Measurements from ENCODE around the gene ADGRV1.
"Not testable (repeated sequence)": the region's sequence is repeated elsewhere in the genome, so short reads cannot be mapped to it uniquely, and the experiment has no call there.

The ADGRV1 gene

GRCh38 chr5:90595766-90596165, 37.2 kb downstream of the ADGRV1 start:
- not testable (repeated sequence) for DNase-seq

- DNase-seq, result no peak
These were observed 39.7 kb downstream of the ADGRV1 start for GRCh38 chr5:90598293-90598692.

- DNase-seq, result not testable (repeated sequence)
These were observed 41.7 kb downstream of the ADGRV1 start for GRCh38 chr5:90600307-90600706.

- no peak for DNase-seq
These were observed 42.9 kb downstream of the ADGRV1 start for GRCh38 chr5:90601468-90601867.

GRCh38 chr5:90602681-90603080, 44.1 kb downstream of the ADGRV1 start:
- no peak for DNase-seq

GRCh38 chr5:90606539-90606938, 47.9 kb downstream of the ADGRV1 start:
- DNase-seq, result no peak

- DNase-seq, result no peak
These were observed 54.3 kb downstream of the ADGRV1 start for GRCh38 chr5:90612919-90613318.

- DNase-seq, result no peak
These were observed 54.9 kb downstream of the ADGRV1 start for GRCh38 chr5:90613459-90613858.

GRCh38 chr5:90613918-90614504, 55.4 kb downstream of the ADGRV1 start:
- DNase-seq, result no peak

- no peak for DNase-seq
These were observed 56.8 kb downstream of the ADGRV1 start for GRCh38 chr5:90615355-90615754.

- DNase-seq, result no peak
These were observed 59.5 kb downstream of the ADGRV1 start for GRCh38 chr5:90618071-90618470.

GRCh38 chr5:90619762-90620161, 61.2 kb downstream of the ADGRV1 start:
- DNase-seq, result not testable (repeated sequence)

- no peak for DNase-seq
These were observed 63.3 kb downstream of the ADGRV1 start for GRCh38 chr5:90621848-90622247.

GRCh38 chr5:90626493-90626892, 67.9 kb downstream of the ADGRV1 start:
- no peak for DNase-seq

- no peak for DNase-seq
These were observed 69.9 kb downstream of the ADGRV1 start for GRCh38 chr5:90628492-90628891.

GRCh38 chr5:90632791-90633190, 74.2 kb downstream of the ADGRV1 start:
- no peak for DNase-seq

GRCh38 chr5:90636948-90637347, 78.4 kb downstream of the ADGRV1 start:
- no peak for DNase-seq

- no peak for DNase-seq
These were observed 79.1 kb downstream of the ADGRV1 start for GRCh38 chr5:90637731-90638130.

GRCh38 chr5:90638878-90639277, 80.3 kb downstream of the ADGRV1 start:
- no peak for DNase-seq

GRCh38 chr5:90640484-90641059, 82.0 kb downstream of the ADGRV1 start:
- no peak for DNase-seq

GRCh38 chr5:90641528-90641927, 82.9 kb downstream of the ADGRV1 start:
- no peak for DNase-seq

GRCh38 chr5:90642706-90643229, 84.2 kb downstream of the ADGRV1 start:
- DNase-seq, result no peak

- no peak for DNase-seq
These were observed 85.5 kb downstream of the ADGRV1 start for GRCh38 chr5:90644132-90644531.

GRCh38 chr5:90645024-90645610, 86.5 kb downstream of the ADGRV1 start:
- DNase-seq, result no peak

- no peak for DNase-seq
These were observed 92.2 kb downstream of the ADGRV1 start for GRCh38 chr5:90650767-90651166.

Data from NCI-H526 treated with DMSO at 0.1 percent for 48 hours (cell line).